HG02610 (cell line): ENCODE measurements around the gene CTDP1.

Experiments
- ATAC-seq: cut with Tn5 transposase; IDR thresholded peaks from one replicate; pipeline ENCODE4 v1.9.1; 2021; ENCODE audit warnings: mild to moderate bottlenecking, moderate library complexity; ENCODE audit not compliant: unreplicated experiment

CTDP1 gene

GRCh38 chr18:79643054-79643984 lies 36.3 kb upstream of the CTDP1 start:
- ATAC-seq: no peak

GRCh38 chr18:79644006-79644665 lies 35.5 kb upstream of the CTDP1 start:
- peak; percentile 86 for ATAC-seq

GRCh38 chr18:79644666-79645057 lies 34.9 kb upstream of the CTDP1 start:
- no peak for ATAC-seq

GRCh38 chr18:79645291-79645983 lies 34.2 kb upstream of the CTDP1 start:
- ATAC-seq: no peak

GRCh38 chr18:79647307-79647706 lies 32.3 kb upstream of the CTDP1 start:
- no peak for ATAC-seq

- no peak for ATAC-seq
These were observed 28.6 kb upstream of the CTDP1 start for GRCh38 chr18:79650959-79651358.

- ATAC-seq: no peak
These were observed 22.1 kb upstream of the CTDP1 start for GRCh38 chr18:79657342-79657996.

- ATAC-seq: no peak
These were observed 21.2 kb upstream of the CTDP1 start for GRCh38 chr18:79658366-79658765.

- no peak for ATAC-seq
These were observed 19.9 kb upstream of the CTDP1 start for GRCh38 chr18:79659733-79660132.

GRCh38 chr18:79662034-79662433 lies 17.6 kb upstream of the CTDP1 start:
- no peak for ATAC-seq

- ATAC-seq: no peak
These were observed 17.2 kb upstream of the CTDP1 start for GRCh38 chr18:79662439-79662838.

GRCh38 chr18:79664525-79665125 lies 15.0 kb upstream of the CTDP1 start:
- no peak for ATAC-seq

GRCh38 chr18:79668203-79668602 lies 11.4 kb upstream of the CTDP1 start:
- ATAC-seq: no peak

GRCh38 chr18:79672490-79673276 lies 6.9 kb upstream of the CTDP1 start:
- no peak for ATAC-seq

GRCh38 chr18:79677221-79677620 lies 2.4 kb upstream of the CTDP1 start:
- no peak for ATAC-seq

- no peak for ATAC-seq
These were observed 1.8 kb upstream of the CTDP1 start for GRCh38 chr18:79677840-79678239.

- ATAC-seq: peak; percentile 93
These were observed 695 bp upstream of the CTDP1 start for GRCh38 chr18:79678665-79679551.

- peak; percentile 5 for ATAC-seq
These were observed 687 bp downstream of the CTDP1 start for GRCh38 chr18:79680100-79680879.
